Thymus (tissue), 14 donors: ENCODE results near the gene PSMC3IP. TPM values are rescaled to one million over a fixed set of nuclear protein-coding genes. Genes with fewer than 3 reads are reported as not detected.
A peak's percentile ranks its signal among the peaks of the same experiment; 100 is the strongest.
"Not testable (repeated sequence)": the region's sequence is repeated elsewhere in the genome, so short reads cannot be mapped to it uniquely, and the experiment has no call there.

ENCODE experiments used
- DNase-seq, 9 donors: peaks; one replicate each; pipeline ENCODE4 v3.0.0-alpha.2; 2013; ENCODE audit warnings: low spot score in 9 of 9, low read depth in 6 of 9, missing footprints in 1 of 9
- H3K27ac ChIP-seq, 2 donors: one replicate each; pipeline ENCODE4 v1.5.1; 2013; ENCODE audit warnings: control low read depth in 1 of 2, low read depth in 1 of 2, low read length in 1 of 2, mild to moderate bottlenecking in 1 of 2, moderate library complexity in 1 of 2
- H3K27me3 ChIP-seq, 2 donors: one replicate each; pipeline ENCODE4 v1.5.1; 2013; ENCODE audit warnings: low read length in 1 of 2; ENCODE audit not compliant: control insufficient read depth in 2 of 2, insufficient read depth in 1 of 2
- H3K36me3 ChIP-seq, 2 donors: one replicate each; pipeline ENCODE4 v1.5.1; 2013; ENCODE audit warnings: low read length in 1 of 2, mild to moderate bottlenecking in 1 of 2, moderate library complexity in 1 of 2; ENCODE audit not compliant: control insufficient read depth in 2 of 2, insufficient read depth in 2 of 2
- H3K4me1 ChIP-seq, 2 donors: one replicate each; pipeline ENCODE4 v1.5.1; 2013; ENCODE audit warnings: low read length in 2 of 2; ENCODE audit not compliant: control insufficient read depth in 2 of 2, insufficient read depth in 2 of 2
- H3K4me3 ChIP-seq, 2 donors: one replicate each; pipeline ENCODE4 v1.5.1; 2013; ENCODE audit warnings: low read length in 2 of 2, control low read depth in 1 of 2, mild to moderate bottlenecking in 1 of 2
- H3K9me3 ChIP-seq, 2 donors: one replicate each; pipeline ENCODE4 v1.5.1; 2013; ENCODE audit warnings: low read length in 1 of 2, mild to moderate bottlenecking in 1 of 2; ENCODE audit not compliant: control insufficient read depth in 2 of 2, insufficient read depth in 1 of 2
- WGBS: extraction: QIAGEN DNeasy Blood & Tissue Kit; methylation state at CpG from one replicate; pipeline ENCODE4 v1.1.7; 2013; 5-methylcytosine and 5-hydroxymethylcytosine counted together
- long read RNA-seq, 10 donors: transcript quantifications; one replicate each; lab custom pipeline, GENCODE V29; 2026
- polyA plus RNA-seq: library from polyadenylated mRNA; stranded (reverse); fragments of 200-250 nt; gene quantifications from one replicate; pipeline ENCODE4 v1.2.3, GENCODE V29; 2013
- total RNA-seq: library from RNA; stranded (reverse); fragments of 120-200 nt; gene quantifications from one replicate; pipeline ENCODE4 v1.2.4, GENCODE V29; 2013
- donor health status: healthy.

Gene PSMC3IP, protein sequence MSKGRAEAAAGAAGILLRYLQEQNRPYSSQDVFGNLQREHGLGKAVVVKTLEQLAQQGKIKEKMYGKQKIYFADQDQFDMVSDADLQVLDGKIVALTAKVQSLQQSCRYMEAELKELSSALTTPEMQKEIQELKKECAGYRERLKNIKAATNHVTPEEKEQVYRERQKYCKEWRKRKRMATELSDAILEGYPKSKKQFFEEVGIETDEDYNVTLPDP
- total RNA-seq (7.2 TPM), polyA plus RNA-seq (5.1 TPM)
- long read RNA-seq, donor 1 = 0 reads
- long read RNA-seq, donor 2 = 0 reads
- long read RNA-seq, donor 3, partial matches to known transcripts = 0 of 7 reads
- long read RNA-seq, donor 3, other reads (novel, unspliced or antisense) = 0 of 7 reads
- long read RNA-seq, donor 4 = 0 reads
- long read RNA-seq, donor 5, transcript PSMC3IP-202 (8 exons, 1,416 nt) = major isoform, 6 of 12 reads
- long read RNA-seq, donor 5, partial matches to known transcripts = 5 of 12 reads
- long read RNA-seq, donor 5, other reads (novel, unspliced or antisense) = 0 of 12 reads
- long read RNA-seq, donor 6, transcript PSMC3IP-202 (8 exons, 1,416 nt) = major isoform, 5 of 45 reads
- long read RNA-seq, donor 6, partial matches to known transcripts = 16 of 45 reads
- long read RNA-seq, donor 6, other reads (novel, unspliced or antisense) = 24 of 45 reads
- long read RNA-seq, donor 7, partial matches to known transcripts = 14 of 18 reads
- long read RNA-seq, donor 7, other reads (novel, unspliced or antisense) = 0 of 18 reads
- long read RNA-seq, donor 8, partial matches to known transcripts = 0 of 2 reads
- long read RNA-seq, donor 8, other reads (novel, unspliced or antisense) = 0 of 2 reads
- long read RNA-seq, donor 9, partial matches to known transcripts = 0 of 3 reads
- long read RNA-seq, donor 9, other reads (novel, unspliced or antisense) = 0 of 3 reads
- long read RNA-seq, donor 10, partial matches to known transcripts = 0 of 5 reads
- long read RNA-seq, donor 10, other reads (novel, unspliced or antisense) = 0 of 5 reads

DNA sequence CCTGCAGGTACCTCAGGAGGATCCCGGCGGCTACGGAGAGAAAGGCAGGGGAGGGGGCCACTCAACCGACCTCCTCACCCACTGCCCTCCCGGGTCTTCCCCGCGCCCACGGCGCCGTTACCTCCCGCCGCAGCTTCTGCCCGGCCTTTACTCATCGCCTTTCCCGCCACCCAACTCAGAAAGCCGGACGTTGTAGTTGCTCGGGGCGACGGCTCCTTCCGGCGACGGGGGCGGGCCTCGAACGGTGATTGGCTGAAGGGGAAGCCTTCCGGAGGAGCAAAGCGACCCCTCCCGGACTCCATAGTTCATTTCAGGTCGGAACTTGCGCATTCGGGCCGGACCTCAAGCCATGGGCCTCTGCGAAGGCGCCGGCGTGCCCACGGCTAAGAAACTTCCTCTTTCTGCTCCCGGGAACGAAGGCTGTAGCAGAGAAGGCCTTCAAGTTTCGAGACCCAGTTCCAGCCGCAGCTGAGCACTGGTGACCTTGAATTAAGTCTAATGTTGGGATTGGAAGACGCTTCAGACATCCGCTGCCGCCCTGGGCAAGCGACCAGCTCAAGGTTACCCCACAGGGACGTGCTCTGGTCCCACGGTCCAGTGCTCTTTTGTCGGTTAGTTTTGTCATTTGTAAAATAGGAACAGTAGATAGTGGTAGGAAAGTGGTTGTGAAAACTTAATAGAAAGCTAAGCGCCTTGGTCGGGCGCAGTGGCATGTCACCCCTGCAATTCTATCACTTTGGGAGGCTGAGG is at the start of gene PSMC3IP:
Gene PSMC3IP (minus strand): TSS at position 198 of the 750 bp plus-strand sequence. CDS start 43 bp downstream, at position 155.
- peak within 1 kb of the TSS; percentile 80 to 94 for H3K4me3 ChIP-seq
- H3K36me3 ChIP-seq = peaks cover 50 to 66% of the 10 kb centered on the region in 2 donors
- H3K27me3 ChIP-seq = no peaks in the 10 kb centered on the region
- peaks cover 0 to 7% of the 10 kb centered on the region in 2 donors for H3K9me3 ChIP-seq
- DNase-seq = peak; percentile 75 to 94 (median 83)
- peak within 1 kb of the TSS; percentile 84 for H3K27ac ChIP-seq
- WGBS = under 1% methylated on average over 52 of the region's 52 CpGs
- peaks cover 10 to 30% of the 10 kb centered on the region in 2 donors for H3K4me1 ChIP-seq

DNA sequence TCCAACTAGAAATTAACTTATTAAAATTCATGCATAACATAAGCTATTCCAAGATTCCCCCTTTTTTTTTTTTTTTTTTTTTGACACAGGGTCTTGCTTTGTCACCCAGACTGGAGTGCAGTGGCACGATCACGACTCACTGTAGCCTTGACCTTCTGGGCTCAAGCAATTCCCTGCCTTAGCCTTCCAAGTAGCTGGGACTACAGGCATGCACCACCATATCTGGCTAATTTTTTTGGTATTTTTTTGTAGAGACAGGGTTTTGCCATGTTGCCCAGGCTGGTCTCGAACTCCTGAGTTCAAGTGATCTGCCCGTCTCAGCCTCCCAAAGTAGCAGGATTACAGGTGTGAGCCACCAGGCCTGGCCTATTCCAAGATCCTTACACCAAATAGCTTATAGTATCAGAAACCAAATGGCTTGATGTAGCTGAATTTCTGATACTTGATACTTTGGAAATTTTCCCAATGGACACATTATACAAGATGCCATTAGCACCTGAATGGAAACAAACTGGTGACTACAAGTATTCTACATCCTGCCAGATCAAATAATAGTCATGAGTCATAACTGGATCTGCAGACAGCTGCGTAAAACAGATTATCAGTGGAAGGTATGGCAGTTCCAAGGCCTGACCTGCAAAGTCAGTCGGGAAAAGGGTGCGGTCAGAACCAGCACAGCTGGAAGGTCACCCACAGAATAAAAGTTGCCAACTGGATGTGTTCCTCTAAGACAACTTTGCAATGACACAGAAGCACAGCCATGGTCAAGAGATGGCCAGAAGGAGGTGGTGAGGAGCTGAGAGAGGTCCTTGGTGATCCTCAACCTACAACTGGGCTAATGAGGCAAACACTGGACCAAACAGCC is 46.4 kb upstream of the PSMC3IP start:
- H3K36me3 ChIP-seq = no peaks in the 10 kb centered on the region
- peak in 1 of 9 donors; percentile 4 for DNase-seq
- WGBS = 96% methylated on average over 7 of the region's 7 CpGs
- H3K9me3 ChIP-seq = no peaks in the 10 kb centered on the region
- peak overlapping the region in 1 of 2 donors; percentile 45 for H3K27ac ChIP-seq
- no peak overlapping the region for H3K4me3 ChIP-seq
- H3K4me1 ChIP-seq = peaks cover 0 to 2% of the 10 kb centered on the region in 2 donors
- H3K27me3 ChIP-seq = no peaks in the 10 kb centered on the region

DNA sequence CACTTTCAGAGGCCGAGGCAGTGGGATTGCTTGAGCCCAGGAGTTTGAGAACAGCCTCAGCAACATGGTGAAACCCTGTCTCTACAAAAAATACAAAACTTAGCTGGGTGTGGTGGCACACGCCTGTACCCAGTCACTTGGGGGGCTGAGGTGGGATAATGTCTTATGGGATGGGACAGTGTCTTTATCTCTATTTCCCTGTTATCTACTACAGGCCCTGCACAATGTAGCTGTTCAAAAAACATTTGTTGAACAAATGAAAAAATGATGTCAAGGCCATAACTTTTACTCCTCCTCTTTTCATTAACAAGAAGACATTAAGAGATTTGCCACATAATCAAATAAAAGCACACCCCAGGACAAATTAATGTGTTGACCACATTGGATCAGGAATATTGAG is 45.7 kb upstream of the PSMC3IP start:
- Histone ChIP-seq H3K27me3 (no peaks in the 10 kb centered on the region), H3K9me3 (no peaks in the 10 kb centered on the region), H3K27ac (no peak overlapping the region), H3K36me3 (no peaks in the 10 kb centered on the region), H3K4me1 (peaks cover 7 to 9% of the 10 kb centered on the region in 2 donors), H3K4me3 (no peak overlapping the region)
- WGBS = over 99% methylated on average over 2 of the region's 2 CpGs
- DNase-seq = no peak

DNA sequence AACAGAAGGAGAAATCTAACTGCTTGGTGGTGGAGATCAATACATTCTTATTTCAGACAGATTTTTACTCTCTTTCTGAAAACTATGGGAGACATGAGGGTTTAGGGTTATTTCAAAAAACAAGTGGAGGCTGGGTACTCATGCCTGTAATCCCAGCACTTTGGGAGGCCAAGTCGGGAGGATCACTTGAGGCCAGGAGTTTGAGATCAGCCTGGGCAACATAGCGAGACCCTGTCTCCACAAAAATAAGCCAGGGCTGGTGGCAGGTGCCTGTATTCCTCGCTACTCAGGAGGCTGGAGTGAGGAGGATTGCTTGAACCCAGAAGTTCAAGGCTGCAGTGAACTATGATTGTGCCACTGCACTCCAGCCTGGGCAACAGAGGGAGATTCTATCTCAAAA is 44.5 kb upstream of the PSMC3IP start:
- H3K4me3 ChIP-seq, H3K36me3 ChIP-seq, H3K9me3 ChIP-seq, H3K27me3 ChIP-seq, H3K27ac ChIP-seq, DNase-seq: not testable (repeated sequence)
- 96% methylated on average over 3 of the region's 3 CpGs for WGBS
- H3K4me1 ChIP-seq = peaks cover 14 to 20% of the 10 kb centered on the region in 2 donors

DNA sequence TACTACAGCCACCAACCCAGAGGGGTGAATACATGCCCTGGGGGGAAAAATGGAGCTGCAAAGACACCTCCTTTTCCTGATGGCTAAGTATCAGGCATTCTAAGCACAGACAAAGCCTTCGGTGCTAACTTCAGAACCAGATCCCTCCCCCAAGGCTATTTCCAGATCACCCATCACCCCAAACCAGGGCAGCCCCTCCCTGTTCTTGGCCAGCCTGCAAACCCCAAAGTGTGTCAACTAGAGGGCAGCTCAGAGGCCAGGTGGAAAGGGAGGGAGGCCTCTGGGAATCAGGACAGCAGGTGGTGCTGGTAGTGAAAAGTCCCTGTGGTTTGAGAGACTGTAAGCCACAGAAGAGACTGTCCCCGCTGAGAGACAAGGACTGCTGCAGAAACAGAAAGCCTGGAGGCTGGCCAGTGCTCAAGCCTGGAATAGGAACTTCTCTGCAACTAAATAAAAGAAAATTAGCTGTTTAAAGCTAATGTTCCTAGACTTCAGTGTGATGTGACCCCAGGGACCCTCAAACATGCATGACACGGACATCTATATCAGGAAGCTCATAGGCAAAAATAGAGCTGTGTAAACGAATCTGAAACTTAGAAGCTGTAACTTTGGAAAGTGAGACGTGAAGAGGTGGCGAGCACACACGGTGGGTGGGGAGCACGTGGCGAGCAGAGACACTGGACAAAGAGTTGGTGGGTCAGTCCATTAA is 41.1 kb upstream of the PSMC3IP start:
- peak overlapping the region; percentile 36 to 46 for H3K27ac ChIP-seq
- H3K36me3 ChIP-seq = peaks cover 22 to 24% of the 10 kb centered on the region in 2 donors
- H3K4me3 ChIP-seq = no peak overlapping the region
- H3K4me1 ChIP-seq = peaks cover 14 to 20% of the 10 kb centered on the region in 2 donors
- H3K27me3 ChIP-seq = no peaks in the 10 kb centered on the region
- 53% methylated on average over 9 of the region's 9 CpGs for WGBS
- peak in 3 of 9 donors; percentile 16 to 44 (median 17) for DNase-seq
- H3K9me3 ChIP-seq = no peaks in the 10 kb centered on the region

DNA sequence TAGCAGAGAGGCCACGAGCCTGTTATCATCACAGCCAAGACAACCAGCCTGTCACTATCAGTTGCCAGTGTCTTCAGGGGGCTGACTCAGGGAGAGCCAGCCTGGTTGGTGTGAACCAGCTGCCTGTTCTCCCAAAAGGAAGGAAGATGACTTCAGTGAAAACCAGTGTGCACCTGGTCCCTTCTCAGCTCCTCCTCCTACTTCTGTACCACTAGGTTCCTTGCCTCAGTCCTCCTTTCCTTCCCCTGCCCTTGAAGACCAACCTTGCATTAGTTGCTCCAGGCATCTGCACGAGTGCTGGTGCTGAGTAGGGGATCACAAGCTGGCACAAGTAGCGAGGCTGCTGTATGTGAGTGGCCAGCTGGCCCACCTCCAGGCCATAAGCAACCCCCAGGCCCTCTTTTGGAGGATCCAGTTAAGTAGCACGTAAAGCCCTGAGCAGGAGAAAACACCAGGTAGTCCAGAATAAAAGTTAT is 40.5 kb upstream of the PSMC3IP start:
- Histone ChIP-seq H3K27ac (peak overlapping the region; percentile 42 to 60), H3K9me3 (no peaks in the 10 kb centered on the region), H3K4me1 (peaks cover 14 to 20% of the 10 kb centered on the region in 2 donors), H3K4me3 (no peak overlapping the region), H3K27me3 (no peaks in the 10 kb centered on the region), H3K36me3 (peaks cover 28 to 30% of the 10 kb centered on the region in 2 donors)
- peak in 5 of 9 donors; percentile 13 to 66 (median 36) for DNase-seq
- WGBS = 54% methylated on average over 4 of the region's 4 CpGs

DNA sequence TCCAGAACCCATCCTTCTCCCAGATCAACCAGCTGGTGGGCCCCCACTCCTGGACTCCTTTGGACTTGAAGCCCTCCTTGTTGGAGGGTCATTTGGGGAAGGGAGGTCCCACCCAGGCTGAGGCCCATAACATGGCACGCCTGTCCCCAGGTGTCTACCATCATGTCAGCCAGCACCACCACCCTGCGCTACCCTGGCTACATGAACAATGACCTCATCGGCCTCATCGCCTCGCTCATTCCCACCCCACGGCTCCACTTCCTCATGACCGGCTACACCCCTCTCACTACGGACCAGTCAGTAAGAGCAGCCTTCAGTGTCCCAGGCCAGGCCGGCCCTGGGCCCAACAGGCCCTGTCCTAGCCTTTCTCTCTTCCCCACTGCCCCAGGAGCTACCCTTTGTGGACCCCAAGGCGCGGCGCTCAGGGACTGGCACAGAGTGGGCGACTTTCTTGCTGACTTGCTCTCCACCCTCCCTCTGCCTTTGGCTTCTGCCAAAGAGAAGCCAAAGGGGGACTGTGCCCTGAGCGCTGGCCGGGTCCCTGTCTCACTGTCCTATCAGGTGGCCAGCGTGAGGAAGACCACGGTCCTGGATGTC is 36.3 kb upstream of the PSMC3IP start:
- no peaks in the 10 kb centered on the region for H3K9me3 ChIP-seq
- no peak overlapping the region for H3K4me3 ChIP-seq
- H3K4me1 ChIP-seq = peaks cover 16 to 19% of the 10 kb centered on the region in 2 donors
- DNase-seq = no peak
- no peak overlapping the region for H3K27ac ChIP-seq
- H3K36me3 ChIP-seq = peaks cover 40 to 41% of the 10 kb centered on the region in 2 donors
- 98% methylated on average over 17 of the region's 17 CpGs for WGBS
- H3K27me3 ChIP-seq = peaks cover 0 to 2% of the 10 kb centered on the region in 2 donors
